Lung (tissue), 12 donors: ENCODE results near the gene CSGALNACT2. TPM values are rescaled to one million over a fixed set of nuclear protein-coding genes. Genes with fewer than 3 reads are reported as not detected.

ENCODE experiments used
- ATAC-seq: fragments of 200-7000 bp; cut with Tn5 transposase; one replicate; pipeline ENCODE4 v1.9.1; 2020; ENCODE audit warnings: moderate number of reproducible peaks; ENCODE audit not compliant: insufficient read depth, low FRiP score
- DNase-seq, 3 donors: peaks; one replicate each; pipeline ENCODE4 v3.0.0-alpha.2; 2013 to 2017
- H3K27ac ChIP-seq, 2 donors: one replicate each; pipeline ENCODE4 v1.5.1; 2013; ENCODE audit warnings: mild to moderate bottlenecking in 2 of 2, moderate library complexity in 2 of 2, control low read depth in 1 of 2, inconsistent platforms in 1 of 2, low read depth in 1 of 2, low read length in 1 of 2
- H3K27me3 ChIP-seq, 3 donors: one replicate each; pipeline ENCODE4 v1.5.1; 2013; ENCODE audit warnings: low read length in 2 of 3; ENCODE audit not compliant: control insufficient read depth in 3 of 3, insufficient read depth in 3 of 3
- H3K36me3 ChIP-seq, 4 donors: one replicate each; pipeline ENCODE4 v1.5.1; 2013; ENCODE audit warnings: low read length in 4 of 4, mild to moderate bottlenecking in 1 of 4, moderate library complexity in 1 of 4; ENCODE audit not compliant: control insufficient read depth in 4 of 4, insufficient read depth in 4 of 4
- H3K4me1 ChIP-seq, 5 donors: one replicate each; pipeline ENCODE4 v1.5.1; 2013; ENCODE audit warnings: low read length in 5 of 5, mild to moderate bottlenecking in 2 of 5, moderate library complexity in 1 of 5; ENCODE audit not compliant: control insufficient read depth in 5 of 5, insufficient read depth in 5 of 5
- H3K4me3 ChIP-seq: one replicate; pipeline ENCODE4 v1.5.1; 2013; ENCODE audit warnings: mild to moderate bottlenecking, control low read depth, moderate library complexity
- H3K9ac ChIP-seq, 2 donors: one replicate each; pipeline ENCODE4 v1.5.1; 2013; ENCODE audit warnings: low read length in 2 of 2, control low read depth in 1 of 2; ENCODE audit not compliant: insufficient read depth in 1 of 2
- H3K9me3 ChIP-seq, 4 donors: one replicate each; pipeline ENCODE4 v1.5.1; 2013; ENCODE audit warnings: low read length in 3 of 4, mild to moderate bottlenecking in 1 of 4, moderate library complexity in 1 of 4; ENCODE audit not compliant: control insufficient read depth in 4 of 4, insufficient read depth in 3 of 4
- CTCF ChIP-seq: IDR thresholded peaks from 2 replicates; pipeline ENCODE4 v1.5.1; 2012; ENCODE audit warnings: mild to moderate bottlenecking; ENCODE audit errors: control extremely low read depth, extremely low read depth
- WGBS, 2 donors: extraction: QIAGEN DNeasy Blood & Tissue Kit; methylation state at CpG; one replicate each; pipeline ENCODE4 v1.1.7; 2013; 5-methylcytosine and 5-hydroxymethylcytosine counted together
- polyA plus RNA-seq, 2 donors: library from polyadenylated mRNA; stranded (reverse); fragments of 200-250 nt; gene quantifications; one replicate each; pipeline ENCODE4 v1.2.1, GENCODE V29; 2013
- total RNA-seq, 2 donors: library from RNA; depleted of rRNA in 1 of 2; stranded (reverse); fragments of >200 nt in 1 of 2; gene quantifications; one replicate each; pipeline ENCODE4 v1.2.1, GENCODE V29; 2014 to 2021
- donor health status: control.
- donor health status: control.
- donor health status: Bipolar disorder and iron deficiency.
- donor health status: healthy.
- donor health status: DM: yes; HTN: yes; CAD: no.

Gene CSGALNACT2
- total and polyA plus RNA-seq, 4 donors = 9.8 to 48.4 (median 33.3) TPM

DNA sequence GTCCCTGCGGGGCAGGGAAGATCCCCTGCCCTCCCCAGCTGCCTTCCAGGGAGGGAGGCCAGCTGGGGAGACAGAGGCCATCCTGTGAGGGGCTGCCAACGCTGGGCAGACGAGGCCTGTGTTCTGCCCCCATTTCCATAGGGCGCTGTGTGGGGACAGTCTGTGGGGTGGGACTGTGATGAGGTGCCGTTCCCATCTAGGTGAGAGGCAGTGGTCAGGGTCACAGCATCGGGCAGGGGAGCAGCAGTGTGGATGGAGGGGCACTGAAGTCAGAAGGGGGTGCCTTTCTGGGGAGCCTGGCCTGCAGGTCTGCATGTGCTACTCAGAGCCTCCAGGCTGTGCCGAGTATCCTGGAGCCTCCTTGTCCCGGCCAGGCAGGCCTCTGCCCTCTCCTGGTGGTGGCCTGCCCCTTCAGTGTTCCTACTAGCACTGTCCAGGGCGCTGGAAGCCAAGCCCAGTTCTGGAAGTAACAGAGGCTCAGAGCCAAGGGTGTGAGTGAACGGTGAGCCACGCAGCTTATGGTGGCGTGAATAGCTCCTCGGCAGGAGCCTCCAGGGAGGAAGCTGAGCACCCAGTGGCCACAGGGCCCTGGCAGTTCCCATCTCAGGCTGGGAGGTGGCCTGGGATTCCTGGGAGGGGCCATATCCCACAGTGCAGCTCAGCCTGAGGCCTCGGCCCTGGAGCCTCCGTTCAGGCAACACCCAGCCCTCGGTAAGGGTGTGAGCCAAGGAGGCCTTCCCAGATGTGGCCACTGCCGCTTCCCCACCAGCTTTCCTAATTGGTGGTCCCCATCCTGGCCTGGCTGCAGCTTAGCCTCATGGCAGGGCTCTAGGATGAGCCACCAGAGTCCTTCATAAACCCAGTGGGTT lies 23.3 kb upstream of the CSGALNACT2 start:
- no peaks in the 10 kb centered on the region for H3K36me3 ChIP-seq
- no peak for TF ChIP-seq CTCF
- H3K27me3 ChIP-seq = no peaks in the 10 kb centered on the region
- no peak for ATAC-seq
- H3K9me3 ChIP-seq = no peaks in the 10 kb centered on the region
- peaks cover 0 to 13% (median 0%) of the 10 kb centered on the region in 5 donors for H3K4me1 ChIP-seq
- H3K4me3 ChIP-seq = no peak overlapping the region
- H3K9ac ChIP-seq = no peak overlapping the region
- no peak for DNase-seq
- WGBS, 2 donors = 79 to 85% methylated on average over 17 of the region's 17 CpGs
- H3K27ac ChIP-seq = no peak overlapping the region

GRCh38 chr10:43115881-43116595 lies 22.2 kb upstream of the CSGALNACT2 start:
- peaks cover 0 to 6% (median under 1%) of the 10 kb centered on the region in 5 donors for H3K4me1 ChIP-seq
- H3K9ac ChIP-seq = no peak overlapping the region
- WGBS, 2 donors = 93% methylated on average over 10 of the region's 10 CpGs
- TF ChIP-seq CTCF = no peak
- ATAC-seq (no peak), DNase-seq (no peak)
- H3K9me3 ChIP-seq = no peaks in the 10 kb centered on the region
- H3K27me3 ChIP-seq = no peaks in the 10 kb centered on the region
- no peak overlapping the region for H3K4me3 ChIP-seq
- no peak overlapping the region for H3K27ac ChIP-seq
- no peaks in the 10 kb centered on the region for H3K36me3 ChIP-seq

- DNase-seq = no peak
These were observed 21.6 kb upstream of the CSGALNACT2 start for GRCh38 chr10:43116596-43116995.

More at GRCh38 chr10:43116596-43116995, 21.6 kb upstream of the CSGALNACT2 start:
- Histone ChIP-seq H3K9ac (no peak overlapping the region), H3K27me3 (no peaks in the 10 kb centered on the region), H3K4me1 (peaks cover 0 to 11% (median 5%) of the 10 kb centered on the region in 5 donors), H3K4me3 (no peak overlapping the region), H3K9me3 (no peaks in the 10 kb centered on the region), H3K27ac (no peak overlapping the region), H3K36me3 (no peaks in the 10 kb centered on the region)
- 89 to 93% methylated on average over 10 of the region's 10 CpGs for WGBS, 2 donors
- no peak for ATAC-seq
- TF ChIP-seq CTCF = no peak
